IMR-90 (cell line): ENCODE data around the gene SLC8A1. TPM values are rescaled to one million over a fixed set of nuclear protein-coding genes. Genes with fewer than 3 reads are reported as not detected.

Experiments used
- ATAC-seq: fragments of 200-7000 bp; cut with Tn5 transposase; 2 replicates; pipeline ENCODE4 v1.9.1; 2020; ENCODE audit warnings: low read depth, mild to moderate bottlenecking, moderate library complexity
- BruUV-seq: library from RNA; stranded (reverse); fragments of 400-500 nt; replicated peaks from 2 replicates; lab custom pipeline; 2021; lab: Mats Ljungman, UMichigan
- CTCF ChIA-PET: fragments of 300-600 bp; formaldehyde crosslinking; extraction: SDS; loops from one replicate; lab custom pipeline; 2021; ENCODE audit warnings: antibody characterized with exemption; lab: Yijun Ruan, JAX
- POLR2A ChIA-PET: fragments of 300-600 bp; sonication (Branson Sonifier 250); formaldehyde crosslinking; loops from one replicate; lab custom pipeline; 2022; ENCODE audit warnings: antibody characterized with exemption; ENCODE audit not compliant: unreplicated experiment; lab: Charles Lee
- DNase-seq: peaks from one replicate; pipeline ENCODE4 v3.0.0; 2013
- H2AFZ ChIP-seq: replicated peaks from 2 replicates; pipeline ENCODE3; 2013; ENCODE audit warnings: low read length, mild to moderate bottlenecking; ENCODE audit not compliant: poor library complexity
- H2AK5ac ChIP-seq: 2 replicates; pipeline ENCODE4 v1.6.1; 2013; ENCODE audit warnings: low read depth, low read length, inconsistent platforms
- H2AK9ac ChIP-seq: replicated peaks from 2 replicates; pipeline ENCODE3; 2013; ENCODE audit warnings: mild to moderate bottlenecking, low read depth, low read length, moderate library complexity; ENCODE audit not compliant: poor library complexity
- H2BK120ac ChIP-seq: 2 replicates; pipeline ENCODE4 v1.6.1; 2013; ENCODE audit warnings: low read depth, low read length, inconsistent platforms
- H2BK15ac ChIP-seq: 3 replicates; pipeline ENCODE4 v1.6.1; 2013; ENCODE audit warnings: low read depth, low read length, inconsistent platforms
- H2BK20ac ChIP-seq: 2 replicates; pipeline ENCODE4 v1.6.1; 2013; ENCODE audit warnings: low read depth, mild to moderate bottlenecking, inconsistent platforms, low read length, moderate library complexity
- H2BK5ac ChIP-seq: 2 replicates; pipeline ENCODE4 v1.6.1; 2013; ENCODE audit warnings: mild to moderate bottlenecking, low read depth, low read length, inconsistent platforms; ENCODE audit not compliant: poor library complexity, severe bottlenecking
- H3K14ac ChIP-seq: replicated peaks from 2 replicates; pipeline ENCODE4 v1.6.1; 2013; ENCODE audit warnings: low read depth, low read length, inconsistent platforms
- H3K18ac ChIP-seq: 2 replicates; pipeline ENCODE4 v1.6.1; 2013; ENCODE audit warnings: low read depth, low read length, control low read depth
- H3K23ac ChIP-seq: 2 replicates; pipeline ENCODE4 v1.6.1; 2013; ENCODE audit warnings: low read depth, low read length, inconsistent platforms
- H3K27ac ChIP-seq: 2 replicates; pipeline ENCODE4 v1.5.1; 2013; ENCODE audit warnings: mild to moderate bottlenecking, control low read depth, low read length; ENCODE audit not compliant: insufficient read depth
- H3K27me3 ChIP-seq: 2 replicates; pipeline ENCODE4 v1.6.1; 2013; ENCODE audit warnings: low read length; ENCODE audit not compliant: control insufficient read depth, insufficient read depth
- H3K36me3 ChIP-seq: 2 replicates; pipeline ENCODE4 v1.6.1; 2013; ENCODE audit warnings: low read length, mixed read lengths; ENCODE audit not compliant: control insufficient read depth, insufficient read depth
- H3K4ac ChIP-seq: 2 replicates; pipeline ENCODE4 v1.6.1; 2013; ENCODE audit warnings: low read depth, low read length, inconsistent platforms
- H3K4me1 ChIP-seq: 2 replicates; pipeline ENCODE4 v1.6.1; 2013; ENCODE audit warnings: low read length, mixed read lengths; ENCODE audit not compliant: control insufficient read depth, insufficient read depth
- H3K4me2 ChIP-seq: 2 replicates; pipeline ENCODE4 v1.6.1; 2013; ENCODE audit warnings: low read depth, mild to moderate bottlenecking, control low read depth, low read length, moderate library complexity
- H3K4me3 ChIP-seq: 2 replicates; pipeline ENCODE4 v1.5.1; 2013; ENCODE audit warnings: low read depth, mild to moderate bottlenecking, control low read depth, low read length, moderate library complexity; ENCODE audit not compliant: insufficient read depth
- H3K56ac ChIP-seq: 2 replicates; pipeline ENCODE4 v1.6.1; 2013; ENCODE audit warnings: low read length, inconsistent platforms; ENCODE audit not compliant: insufficient read depth; ENCODE audit errors: extremely low read depth
- H3K79me1 ChIP-seq, 2 experiments: 2 replicates each; pipeline ENCODE4 v1.6.1; 2013; ENCODE audit warnings: low read length in 2 of 2, inconsistent platforms in 1 of 2, low read depth in 1 of 2
- H3K9ac ChIP-seq: 2 replicates; pipeline ENCODE4 v1.6.1; 2013; ENCODE audit warnings: low read depth, low read length, control low read depth
- H3K9me1 ChIP-seq: 2 replicates; pipeline ENCODE4 v1.6.1; 2013; ENCODE audit warnings: low read length, inconsistent platforms; ENCODE audit not compliant: insufficient read depth
- H3K9me3 ChIP-seq: 2 replicates; pipeline ENCODE4 v1.6.1; 2013; ENCODE audit warnings: low read length; ENCODE audit not compliant: control insufficient read depth, insufficient read depth
- H4K20me1 ChIP-seq: 2 replicates; pipeline ENCODE4 v1.6.1; 2013; ENCODE audit warnings: low read length, inconsistent platforms; ENCODE audit not compliant: insufficient read depth
- H4K5ac ChIP-seq: 2 replicates; pipeline ENCODE4 v1.6.1; 2013; ENCODE audit warnings: mild to moderate bottlenecking, low read depth, low read length, control low read depth
- H4K8ac ChIP-seq, 2 experiments: 2 replicates each; pipeline ENCODE4 v1.6.1; 2013; ENCODE audit warnings: low read depth in 2 of 2, low read length in 2 of 2, control low read depth in 1 of 2, inconsistent platforms in 1 of 2
- H4K91ac ChIP-seq: 2 replicates; pipeline ENCODE4 v1.6.1; 2013; ENCODE audit warnings: low read depth, low read length, inconsistent platforms; ENCODE audit not compliant: insufficient read depth
- BHLHE40 ChIP-seq: fragments of 150-350 bp; IDR thresholded peaks from 2 replicates; pipeline ENCODE4 v1.6.1; 2016; ENCODE audit warnings: mild to moderate bottlenecking, low read depth, low read length
- CEBPB ChIP-seq: IDR thresholded peaks from 2 replicates; pipeline ENCODE4 v1.6.1; 2012; ENCODE audit warnings: low read depth, low read length, improper control_type of control experiment
- CTCF ChIP-seq: conservative IDR thresholded peaks from 2 replicates; pipeline ENCODE4 v1.5.1; 2012; ENCODE audit warnings: mild to moderate bottlenecking, low read depth, low read length, improper control_type of control experiment
- FOS ChIP-seq: fragments of 150-350 bp; IDR thresholded peaks from 2 replicates; pipeline ENCODE4 v1.6.1; 2016; ENCODE audit warnings: low read depth, low read length
- MAFK ChIP-seq: IDR thresholded peaks from 2 replicates; pipeline ENCODE4 v1.6.1; 2012; ENCODE audit warnings: low read depth, low read length, improper control_type of control experiment
- MAZ ChIP-seq: IDR thresholded peaks from 2 replicates; pipeline ENCODE4 v1.6.1; 2012; ENCODE audit warnings: low read depth, mild to moderate bottlenecking, low read length, improper control_type of control experiment, moderate library complexity, borderline replicate concordance
- MXI1 ChIP-seq: IDR thresholded peaks from 2 replicates; pipeline ENCODE4 v1.6.1; 2012; ENCODE audit warnings: low read depth, mild to moderate bottlenecking, low read length, moderate library complexity, borderline replicate concordance
- NFE2L2 ChIP-seq: fragments of 150-350 bp; IDR thresholded peaks from 2 replicates; pipeline ENCODE4 v1.6.1; 2016; ENCODE audit warnings: low read depth, mild to moderate bottlenecking, low read length
- POLR2A ChIP-seq: IDR thresholded peaks from 2 replicates; pipeline ENCODE4 v1.6.1; 2012; ENCODE audit warnings: mild to moderate bottlenecking, low read depth, low read length
- RAD21 ChIP-seq: IDR thresholded peaks from 2 replicates; pipeline ENCODE4 v1.6.1; 2012; ENCODE audit warnings: low read length, improper control_type of control experiment
- RCOR1 ChIP-seq: IDR thresholded peaks from 2 replicates; pipeline ENCODE4 v1.6.1; 2012; ENCODE audit warnings: mild to moderate bottlenecking, low read length, improper control_type of control experiment; ENCODE audit not compliant: insufficient replicate concordance
- RFX5 ChIP-seq: IDR thresholded peaks from 2 replicates; pipeline ENCODE4 v1.8.0; 2012; ENCODE audit warnings: low read depth, mild to moderate bottlenecking, low read length, moderate library complexity
- SMC3 ChIP-seq: fragments of 150-350 bp; IDR thresholded peaks from 2 replicates; pipeline ENCODE4 v1.6.1; 2016; ENCODE audit warnings: low read depth, mild to moderate bottlenecking, antibody characterized with exemption, low read length, moderate library complexity
- USF2 ChIP-seq: fragments of 150-350 bp; IDR thresholded peaks from 2 replicates; pipeline ENCODE4 v1.6.1; 2017; ENCODE audit warnings: mild to moderate bottlenecking, antibody characterized with exemption, low read length, low read depth
- WGBS, 2 experiments: methylation state at CpG; one replicate each; pipeline versions ENCODE4 v1.1.5 to v1.1.7; 2013; ENCODE audit warnings: missing lambda C conversion rate in 2 of 2; ENCODE audit not compliant: insufficient read length in 1 of 2; ENCODE audit errors: extremely low coverage in 2 of 2; 5-methylcytosine and 5-hydroxymethylcytosine counted together
- dilution Hi-C: fragments of 300-500 bp; cut with HindIII; formaldehyde crosslinking; loops from one replicate; pipeline ENCODE4 v1.14.3; 2018; ENCODE audit warnings: low sequenced_read_pairs; ENCODE audit not compliant: unreplicated experiment
- in situ Hi-C: fragments of 300-500 bp; cut with MboI; formaldehyde crosslinking; loops from 3 replicates; pipeline ENCODE4 v1.14.3; 2019; ENCODE audit warnings: low sequenced_read_pairs, inconsistent platforms, mixed read lengths
- intact Hi-C: fragments of 100-400 bp; cut with micrococcal nuclease; formaldehyde crosslinking; loops from 2 replicates; pipeline ENCODE4 v1.10.0; 2022
- polyA plus RNA-seq, 3 experiments: library from polyadenylated mRNA; depleted of rRNA; stranded (reverse); fragments of >200 nt; gene quantifications; 2 replicates each; pipeline ENCODE4 v1.2.3, GENCODE V29; 2012; ENCODE audit warnings: low replicate concordance in 1 of 3
- total RNA-seq: library from RNA; depleted of rRNA; stranded (reverse); fragments of >200 nt; gene quantifications from 2 replicates; pipeline ENCODE4 v1.2.3, GENCODE V29; 2012

The SLC8A1 gene
- total and polyA plus RNA-seq, 2 of the 4 experiments (the other 2 are of a cell fraction) = 7.7 to 57.0 TPM

- no peak overlapping the region for H3K4me3 ChIP-seq
- H3K56ac ChIP-seq = no peak overlapping the region
- POLR2A ChIA-PET = no interaction called here
- H3K4me1 ChIP-seq = no peaks in the 10 kb centered on the region; the same call in 1 of the 2 replicates
- intact Hi-C loops (no loop called here), dilution Hi-C loops (no loop called here), in situ Hi-C loops (no loop called here)
- H4K8ac ChIP-seq = no peak overlapping the region
- H3K14ac ChIP-seq = no peak overlapping the region
- no peaks in the 10 kb centered on the region for H3K9me1 ChIP-seq
- no peak overlapping the region for H4K5ac ChIP-seq
- H2BK5ac ChIP-seq = no peak overlapping the region
- no peaks in the 10 kb centered on the region for H3K9me3 ChIP-seq
- no peak overlapping the region for H2AFZ ChIP-seq
- H2BK15ac ChIP-seq = no peak overlapping the region
- no peak overlapping the region for H3K4me2 ChIP-seq
- no peak overlapping the region for H3K23ac ChIP-seq
- DNase-seq (no peak), ATAC-seq (no peak)
- H3K27me3 ChIP-seq = no peaks in the 10 kb centered on the region
- H2BK120ac ChIP-seq = no peak overlapping the region
- H3K36me3 ChIP-seq = 0 out of 2 replicates have a peak, but pooled peaks cover 1% of the 10 kb centered on the region
- no peak overlapping the region for H3K4ac ChIP-seq
- no peak overlapping the region for H2AK9ac ChIP-seq
- no peaks in the 10 kb centered on the region for H4K20me1 ChIP-seq
- BruUV-seq = no TSS peak
- CTCF ChIA-PET = no interaction called here
- no CpG with 5 or more reads among the region's 2 CpGs for WGBS, 2 experiments
- peaks cover 0 to 8% of the 10 kb centered on the region in 2 experiments; a peak in 2 of 4 replicates for H3K79me1 ChIP-seq
- no peak overlapping the region for H4K91ac ChIP-seq
- H3K27ac ChIP-seq = no peak overlapping the region
- no peak overlapping the region for H2AK5ac ChIP-seq
- H2BK20ac ChIP-seq = no peak overlapping the region
- no peak overlapping the region for H3K9ac ChIP-seq
- TF ChIP-seq CEBPB (no peak), NFE2L2 (no peak), CTCF (no peak), SMC3 (no peak), RAD21 (no peak), USF2 (no peak), BHLHE40 (no peak), MXI1 (no peak), FOS (no peak), RCOR1 (no peak), MAFK (no peak), RFX5 (no peak), POLR2A (no peak), MAZ (no peak)
- H3K18ac ChIP-seq = no peak overlapping the region
Measured at GRCh38 chr2:40311026-40311425, 140.9 kb downstream of the SLC8A1 start.
